NOMO-1 treated with dmso at 0.1 percent for 144 hours (cell line): Measurements from ENCODE around the gene SELENOW.
A peak's percentile ranks its signal among the peaks of the same experiment; 100 is the strongest.
"Not testable (repeated sequence)": the region's sequence is repeated elsewhere in the genome, so short reads cannot be mapped to it uniquely, and the experiment has no call there.

Source experiments
- DNase-seq: peaks from one replicate; lab custom pipeline; 2025; ENCODE audit not compliant: unreplicated experiment; lab: John Stamatoyannopoulos, UW

SELENOW gene

GRCh38 chr19:47781590-47782262 lies 3.2 kb downstream of the SELENOW start:
- DNase-seq = no peak

- no peak for DNase-seq
Measured at GRCh38 chr19:47786566-47786965, 8.1 kb downstream of the SELENOW start.

GRCh38 chr19:47787307-47787706 lies 8.8 kb downstream of the SELENOW start:
- not testable (repeated sequence) for DNase-seq

GRCh38 chr19:47789811-47790210 lies 11.3 kb downstream of the SELENOW start:
- DNase-seq = not testable (repeated sequence)

GRCh38 chr19:47790398-47790814 lies 11.9 kb downstream of the SELENOW start:
- DNase-seq = no peak

- DNase-seq = no peak
Measured at GRCh38 chr19:47792616-47793015, 14.1 kb downstream of the SELENOW start.

- DNase-seq = no peak
Measured at GRCh38 chr19:47794526-47794925, 16.0 kb downstream of the SELENOW start.

- DNase-seq = no peak
Measured at GRCh38 chr19:47796785-47797184, 18.3 kb downstream of the SELENOW start.

GRCh38 chr19:47797996-47798903 lies 19.7 kb downstream of the SELENOW start:
- DNase-seq = no peak

- no peak for DNase-seq
Measured at GRCh38 chr19:47798904-47799266, 20.4 kb downstream of the SELENOW start.

- no peak for DNase-seq
Measured at GRCh38 chr19:47801270-47801669, 22.8 kb downstream of the SELENOW start.

- no peak for DNase-seq
Measured at GRCh38 chr19:47802521-47803043, 24.1 kb downstream of the SELENOW start.

- DNase-seq = not testable (repeated sequence)
Measured at GRCh38 chr19:47803148-47803547, 24.6 kb downstream of the SELENOW start.

GRCh38 chr19:47803671-47804070 lies 25.2 kb downstream of the SELENOW start:
- not testable (repeated sequence) for DNase-seq

GRCh38 chr19:47804451-47804850 lies 25.9 kb downstream of the SELENOW start, which contains the start of gene TPRX1:
TSS of gene TPRX1 (minus strand) at chr19:47804551. CDS start at chr19:47804539, 12 bp downstream.
- not testable (repeated sequence) for DNase-seq

GRCh38 chr19:47805313-47805712 lies 26.8 kb downstream of the SELENOW start:
- no peak for DNase-seq

- no peak for DNase-seq
Measured at GRCh38 chr19:47806435-47806834, 27.9 kb downstream of the SELENOW start.

GRCh38 chr19:47813304-47813994 lies 34.9 kb downstream of the SELENOW start:
- peak; percentile 16 for DNase-seq

- no peak for DNase-seq
Measured at GRCh38 chr19:47813995-47814328, 35.5 kb downstream of the SELENOW start.

- not testable (repeated sequence) for DNase-seq
Measured at GRCh38 chr19:47816270-47816669, 37.8 kb downstream of the SELENOW start.

GRCh38 chr19:47818221-47818620 lies 39.7 kb downstream of the SELENOW start:
- not testable (repeated sequence) for DNase-seq
